GM23338 (cell line): ENCODE results near the gene RAD51B. TPM values are rescaled to one million over a fixed set of nuclear protein-coding genes. Genes with fewer than 3 reads are reported as not detected.

Source experiments
- ATAC-seq: fragments of 200-7000 bp; cut with Tn5 transposase; 3 replicates; pipeline ENCODE4 v1.9.1; 2020
- DNase-seq: peaks from one replicate; pipeline ENCODE4 v3.0.0-alpha.2; 2015; ENCODE audit warnings: low spot score
- H2AFZ ChIP-seq: fragments of 200-600 bp; sonication (generic); 2 replicates; pipeline ENCODE4 v1.8.0; 2016; ENCODE audit warnings: antibody characterized with exemption, mild to moderate bottlenecking, moderate library complexity
- H3F3A ChIP-seq: fragments of 200-600 bp; sonication (generic); replicated peaks from 2 replicates; pipeline ENCODE4 v1.8.0; 2017; ENCODE audit warnings: antibody characterized with exemption, mixed run types, low read depth
- H3K27ac ChIP-seq: fragments of 200-600 bp; sonication (generic); 2 replicates; pipeline ENCODE4 v1.6.1; 2016; ENCODE audit warnings: low read depth
- H3K27me3 ChIP-seq: fragments of 200-600 bp; sonication (generic); 2 replicates; pipeline ENCODE4 v1.8.0; 2016; ENCODE audit warnings: mild to moderate bottlenecking, mixed run types, moderate library complexity; ENCODE audit not compliant: insufficient read depth
- H3K36me3 ChIP-seq: fragments of 200-600 bp; sonication (generic); 2 replicates; pipeline ENCODE4 v1.8.0; 2016; ENCODE audit warnings: mild to moderate bottlenecking; ENCODE audit not compliant: insufficient read depth
- H3K4me1 ChIP-seq: fragments of 200-600 bp; sonication (generic); 2 replicates; pipeline ENCODE4 v1.8.0; 2016; ENCODE audit warnings: mild to moderate bottlenecking, moderate library complexity; ENCODE audit not compliant: insufficient read depth
- H3K4me2 ChIP-seq: fragments of 200-600 bp; sonication (generic); 2 replicates; pipeline ENCODE4 v1.7.1; 2017; ENCODE audit warnings: mixed run types
- H3K4me3 ChIP-seq: fragments of 200-600 bp; sonication (generic); 2 replicates; pipeline ENCODE4 v1.6.1; 2016; ENCODE audit warnings: mixed run types
- H3K79me2 ChIP-seq: fragments of 200-600 bp; sonication (generic); replicated peaks from 2 replicates; pipeline ENCODE4 v1.8.0; 2017; ENCODE audit warnings: mild to moderate bottlenecking; ENCODE audit not compliant: insufficient read depth
- H3K9me2 ChIP-seq: fragments of 200-600 bp; sonication (generic); 2 replicates; pipeline ENCODE4 v1.8.0; 2017; ENCODE audit not compliant: insufficient read depth
- H4K20me1 ChIP-seq: fragments of 200-600 bp; sonication (generic); replicated peaks from 2 replicates; pipeline ENCODE4 v1.8.0; 2017; ENCODE audit warnings: mild to moderate bottlenecking; ENCODE audit not compliant: insufficient read depth
- H3K27ac Mint-ChIP-seq: 2 replicates; pipeline ENCODE4 v1.8.0; 2020; ENCODE audit warnings: inconsistent platforms, mild to moderate bottlenecking, moderate library complexity, mixed read lengths
- H3K27me3 Mint-ChIP-seq: 3 replicates; pipeline ENCODE4 v1.8.0; 2022; ENCODE audit warnings: low read depth, mild to moderate bottlenecking, moderate library complexity, mixed read lengths, inconsistent platforms; ENCODE audit not compliant: insufficient read depth, poor library complexity
- H3K36me3 Mint-ChIP-seq: 3 replicates; pipeline ENCODE4 v1.8.0; 2021; ENCODE audit warnings: low read depth, mild to moderate bottlenecking, inconsistent platforms, moderate library complexity, mixed read lengths
- H3K4me1 Mint-ChIP-seq: 3 replicates; pipeline ENCODE4 v1.8.0; 2020; ENCODE audit warnings: mild to moderate bottlenecking, inconsistent platforms, mixed read lengths
- H3K4me3 Mint-ChIP-seq: 3 replicates; pipeline ENCODE4 v1.8.0; 2021; ENCODE audit warnings: moderate library complexity, mild to moderate bottlenecking, inconsistent platforms, mixed read lengths
- H3K9me3 Mint-ChIP-seq: 3 replicates; pipeline ENCODE4 v1.8.0; 2020; ENCODE audit warnings: moderate library complexity, mild to moderate bottlenecking, inconsistent platforms, mixed read lengths
- CREB1 ChIP-seq: fragments of 250-450 bp; sonication (Bioruptor Pico); IDR thresholded peaks from 2 replicates; pipeline ENCODE4 v1.5.0; 2020; ENCODE audit warnings: low read depth, mild to moderate bottlenecking, moderate library complexity
- EZH2 ChIP-seq: fragments of 200-600 bp; sonication (generic); IDR thresholded peaks from one replicate; pipeline ENCODE4 v1.8.0; 2017; ENCODE audit warnings: antibody characterized with exemption, mild to moderate bottlenecking, low read depth; ENCODE audit not compliant: unreplicated experiment
- EZH2phosphoT487 ChIP-seq: fragments of 200-600 bp; sonication (generic); IDR thresholded peaks from one replicate; pipeline ENCODE4 v1.8.1; 2018; ENCODE audit warnings: antibody characterized with exemption; ENCODE audit not compliant: unreplicated experiment
- JUNB ChIP-seq: IDR thresholded peaks from one replicate; pipeline ENCODE4 v1.6.1; 2016; ENCODE audit warnings: antibody characterized with exemption; ENCODE audit not compliant: unreplicated experiment
- NANOG ChIP-seq: IDR thresholded peaks from 2 replicates; pipeline ENCODE4 v1.6.1; 2016; ENCODE audit warnings: antibody characterized with exemption, borderline replicate concordance
- POLR2AphosphoS5 ChIP-seq: IDR thresholded peaks from 2 replicates; pipeline ENCODE4 v1.6.1; 2016; ENCODE audit warnings: antibody characterized with exemption, low read depth
- STAT1 ChIP-seq: IDR thresholded peaks from one replicate; pipeline ENCODE4 v1.6.1; 2016; ENCODE audit warnings: antibody characterized with exemption; ENCODE audit not compliant: unreplicated experiment
- ZNF331 ChIP-seq: fragments of 250-450 bp; sonication (Bioruptor Pico); IDR thresholded peaks from 2 replicates; pipeline ENCODE4 v1.5.0; 2020; ENCODE audit warnings: low read depth, mild to moderate bottlenecking, moderate library complexity
- polyA plus RNA-seq: library from polyadenylated mRNA; unstranded; fragments of >200 nt; fragmentation: Nextera tagmentation; extraction: Ambion mirVana; gene quantifications from 2 replicates; pipeline ENCODE4 v1.2.1, GENCODE V29; 2016
- total RNA-seq: library from RNA; depleted of rRNA; stranded (reverse); fragments of >200 nt; shearing (Covaris generic); gene quantifications from 2 replicates; pipeline ENCODE4 v1.2.3, GENCODE V29; 2014
- TF ChIP-seq, protein P1 (sequence below): IDR thresholded peaks from one replicate; pipeline ENCODE4 v1.6.1; 2018; ENCODE audit warnings: antibody characterized with exemption; ENCODE audit not compliant: unreplicated experiment
- TF ChIP-seq, protein P2 (sequence below): IDR thresholded peaks from 2 replicates; pipeline ENCODE4 v1.6.1; 2016; ENCODE audit warnings: antibody characterized with exemption
- TF ChIP-seq, protein P3 (sequence below): fragments of 250-450 bp; sonication (Bioruptor Pico); IDR thresholded peaks from 2 replicates; pipeline ENCODE4 v1.5.0; 2020; ENCODE audit warnings: mild to moderate bottlenecking, moderate library complexity

Gene RAD51B
- total and polyA plus RNA-seq, 2 experiments from 2014 or later: 15.7 to 29.1 TPM

DNA sequence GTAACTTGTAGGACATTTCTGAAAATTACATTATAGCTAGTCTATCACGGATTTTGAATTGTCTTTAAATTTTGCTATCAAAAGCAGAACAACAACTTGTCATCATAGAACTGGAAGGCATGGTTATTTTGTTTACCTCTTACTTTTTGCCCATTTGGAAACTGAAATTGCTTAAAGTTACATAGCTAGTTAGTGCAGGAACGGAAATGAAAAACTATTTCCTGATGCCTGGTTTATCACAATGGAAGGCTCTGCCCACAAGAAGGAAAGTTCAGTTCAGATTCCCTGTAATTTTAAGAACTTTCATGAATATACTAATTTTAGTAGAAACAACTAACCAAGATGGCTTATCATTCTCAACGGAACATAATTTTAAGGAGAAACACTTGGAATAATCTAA is 427.7 kb downstream of the RAD51B start:
- H4K20me1 ChIP-seq: no peaks in the 10 kb centered on the region
- H3K79me2 ChIP-seq: no peaks in the 10 kb centered on the region
- peaks cover 56% of the 10 kb centered on the region for H3K4me1 ChIP-seq
- no peaks in the 10 kb centered on the region for H3K27me3 Mint-ChIP-seq
- no peaks in the 10 kb centered on the region for H3K27me3 ChIP-seq
- H3K27ac ChIP-seq: no peak overlapping the region
- no peak overlapping the region for H2AFZ ChIP-seq
- no peaks in the 10 kb centered on the region for H3K36me3 Mint-ChIP-seq
- H3K9me3 Mint-ChIP-seq: no peaks in the 10 kb centered on the region
- no peaks in the 10 kb centered on the region for H3K36me3 ChIP-seq
- no peaks in the 10 kb centered on the region for H3K9me2 ChIP-seq
- no peaks in the 10 kb centered on the region; the same call in 1 of the 2 replicates for H3F3A ChIP-seq
- H3K27ac Mint-ChIP-seq: no peak overlapping the region
- ATAC-seq (no peak), DNase-seq (no peak)
- H3K4me3 Mint-ChIP-seq: no peak overlapping the region
- no peak overlapping the region for H3K4me3 ChIP-seq
- TF ChIP-seq STAT1 (no peak), JUNB (no peak), POLR2AphosphoS5 (no peak), NANOG (no peak), EZH2phosphoT487 (no peak), ZNF331 (CRISPR knock-in tag) (no peak), CREB1 (CRISPR knock-in tag) (no peak), EZH2 (no peak)
- TF ChIP-seq, protein P1, sequence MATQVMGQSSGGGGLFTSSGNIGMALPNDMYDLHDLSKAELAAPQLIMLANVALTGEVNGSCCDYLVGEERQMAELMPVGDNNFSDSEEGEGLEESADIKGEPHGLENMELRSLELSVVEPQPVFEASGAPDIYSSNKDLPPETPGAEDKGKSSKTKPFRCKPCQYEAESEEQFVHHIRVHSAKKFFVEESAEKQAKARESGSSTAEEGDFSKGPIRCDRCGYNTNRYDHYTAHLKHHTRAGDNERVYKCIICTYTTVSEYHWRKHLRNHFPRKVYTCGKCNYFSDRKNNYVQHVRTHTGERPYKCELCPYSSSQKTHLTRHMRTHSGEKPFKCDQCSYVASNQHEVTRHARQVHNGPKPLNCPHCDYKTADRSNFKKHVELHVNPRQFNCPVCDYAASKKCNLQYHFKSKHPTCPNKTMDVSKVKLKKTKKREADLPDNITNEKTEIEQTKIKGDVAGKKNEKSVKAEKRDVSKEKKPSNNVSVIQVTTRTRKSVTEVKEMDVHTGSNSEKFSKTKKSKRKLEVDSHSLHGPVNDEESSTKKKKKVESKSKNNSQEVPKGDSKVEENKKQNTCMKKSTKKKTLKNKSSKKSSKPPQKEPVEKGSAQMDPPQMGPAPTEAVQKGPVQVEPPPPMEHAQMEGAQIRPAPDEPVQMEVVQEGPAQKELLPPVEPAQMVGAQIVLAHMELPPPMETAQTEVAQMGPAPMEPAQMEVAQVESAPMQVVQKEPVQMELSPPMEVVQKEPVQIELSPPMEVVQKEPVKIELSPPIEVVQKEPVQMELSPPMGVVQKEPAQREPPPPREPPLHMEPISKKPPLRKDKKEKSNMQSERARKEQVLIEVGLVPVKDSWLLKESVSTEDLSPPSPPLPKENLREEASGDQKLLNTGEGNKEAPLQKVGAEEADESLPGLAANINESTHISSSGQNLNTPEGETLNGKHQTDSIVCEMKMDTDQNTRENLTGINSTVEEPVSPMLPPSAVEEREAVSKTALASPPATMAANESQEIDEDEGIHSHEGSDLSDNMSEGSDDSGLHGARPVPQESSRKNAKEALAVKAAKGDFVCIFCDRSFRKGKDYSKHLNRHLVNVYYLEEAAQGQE: no peak
- TF ChIP-seq, protein P2, sequence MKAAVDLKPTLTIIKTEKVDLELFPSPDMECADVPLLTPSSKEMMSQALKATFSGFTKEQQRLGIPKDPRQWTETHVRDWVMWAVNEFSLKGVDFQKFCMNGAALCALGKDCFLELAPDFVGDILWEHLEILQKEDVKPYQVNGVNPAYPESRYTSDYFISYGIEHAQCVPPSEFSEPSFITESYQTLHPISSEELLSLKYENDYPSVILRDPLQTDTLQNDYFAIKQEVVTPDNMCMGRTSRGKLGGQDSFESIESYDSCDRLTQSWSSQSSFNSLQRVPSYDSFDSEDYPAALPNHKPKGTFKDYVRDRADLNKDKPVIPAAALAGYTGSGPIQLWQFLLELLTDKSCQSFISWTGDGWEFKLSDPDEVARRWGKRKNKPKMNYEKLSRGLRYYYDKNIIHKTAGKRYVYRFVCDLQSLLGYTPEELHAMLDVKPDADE: no peak
- TF ChIP-seq, protein P3, sequence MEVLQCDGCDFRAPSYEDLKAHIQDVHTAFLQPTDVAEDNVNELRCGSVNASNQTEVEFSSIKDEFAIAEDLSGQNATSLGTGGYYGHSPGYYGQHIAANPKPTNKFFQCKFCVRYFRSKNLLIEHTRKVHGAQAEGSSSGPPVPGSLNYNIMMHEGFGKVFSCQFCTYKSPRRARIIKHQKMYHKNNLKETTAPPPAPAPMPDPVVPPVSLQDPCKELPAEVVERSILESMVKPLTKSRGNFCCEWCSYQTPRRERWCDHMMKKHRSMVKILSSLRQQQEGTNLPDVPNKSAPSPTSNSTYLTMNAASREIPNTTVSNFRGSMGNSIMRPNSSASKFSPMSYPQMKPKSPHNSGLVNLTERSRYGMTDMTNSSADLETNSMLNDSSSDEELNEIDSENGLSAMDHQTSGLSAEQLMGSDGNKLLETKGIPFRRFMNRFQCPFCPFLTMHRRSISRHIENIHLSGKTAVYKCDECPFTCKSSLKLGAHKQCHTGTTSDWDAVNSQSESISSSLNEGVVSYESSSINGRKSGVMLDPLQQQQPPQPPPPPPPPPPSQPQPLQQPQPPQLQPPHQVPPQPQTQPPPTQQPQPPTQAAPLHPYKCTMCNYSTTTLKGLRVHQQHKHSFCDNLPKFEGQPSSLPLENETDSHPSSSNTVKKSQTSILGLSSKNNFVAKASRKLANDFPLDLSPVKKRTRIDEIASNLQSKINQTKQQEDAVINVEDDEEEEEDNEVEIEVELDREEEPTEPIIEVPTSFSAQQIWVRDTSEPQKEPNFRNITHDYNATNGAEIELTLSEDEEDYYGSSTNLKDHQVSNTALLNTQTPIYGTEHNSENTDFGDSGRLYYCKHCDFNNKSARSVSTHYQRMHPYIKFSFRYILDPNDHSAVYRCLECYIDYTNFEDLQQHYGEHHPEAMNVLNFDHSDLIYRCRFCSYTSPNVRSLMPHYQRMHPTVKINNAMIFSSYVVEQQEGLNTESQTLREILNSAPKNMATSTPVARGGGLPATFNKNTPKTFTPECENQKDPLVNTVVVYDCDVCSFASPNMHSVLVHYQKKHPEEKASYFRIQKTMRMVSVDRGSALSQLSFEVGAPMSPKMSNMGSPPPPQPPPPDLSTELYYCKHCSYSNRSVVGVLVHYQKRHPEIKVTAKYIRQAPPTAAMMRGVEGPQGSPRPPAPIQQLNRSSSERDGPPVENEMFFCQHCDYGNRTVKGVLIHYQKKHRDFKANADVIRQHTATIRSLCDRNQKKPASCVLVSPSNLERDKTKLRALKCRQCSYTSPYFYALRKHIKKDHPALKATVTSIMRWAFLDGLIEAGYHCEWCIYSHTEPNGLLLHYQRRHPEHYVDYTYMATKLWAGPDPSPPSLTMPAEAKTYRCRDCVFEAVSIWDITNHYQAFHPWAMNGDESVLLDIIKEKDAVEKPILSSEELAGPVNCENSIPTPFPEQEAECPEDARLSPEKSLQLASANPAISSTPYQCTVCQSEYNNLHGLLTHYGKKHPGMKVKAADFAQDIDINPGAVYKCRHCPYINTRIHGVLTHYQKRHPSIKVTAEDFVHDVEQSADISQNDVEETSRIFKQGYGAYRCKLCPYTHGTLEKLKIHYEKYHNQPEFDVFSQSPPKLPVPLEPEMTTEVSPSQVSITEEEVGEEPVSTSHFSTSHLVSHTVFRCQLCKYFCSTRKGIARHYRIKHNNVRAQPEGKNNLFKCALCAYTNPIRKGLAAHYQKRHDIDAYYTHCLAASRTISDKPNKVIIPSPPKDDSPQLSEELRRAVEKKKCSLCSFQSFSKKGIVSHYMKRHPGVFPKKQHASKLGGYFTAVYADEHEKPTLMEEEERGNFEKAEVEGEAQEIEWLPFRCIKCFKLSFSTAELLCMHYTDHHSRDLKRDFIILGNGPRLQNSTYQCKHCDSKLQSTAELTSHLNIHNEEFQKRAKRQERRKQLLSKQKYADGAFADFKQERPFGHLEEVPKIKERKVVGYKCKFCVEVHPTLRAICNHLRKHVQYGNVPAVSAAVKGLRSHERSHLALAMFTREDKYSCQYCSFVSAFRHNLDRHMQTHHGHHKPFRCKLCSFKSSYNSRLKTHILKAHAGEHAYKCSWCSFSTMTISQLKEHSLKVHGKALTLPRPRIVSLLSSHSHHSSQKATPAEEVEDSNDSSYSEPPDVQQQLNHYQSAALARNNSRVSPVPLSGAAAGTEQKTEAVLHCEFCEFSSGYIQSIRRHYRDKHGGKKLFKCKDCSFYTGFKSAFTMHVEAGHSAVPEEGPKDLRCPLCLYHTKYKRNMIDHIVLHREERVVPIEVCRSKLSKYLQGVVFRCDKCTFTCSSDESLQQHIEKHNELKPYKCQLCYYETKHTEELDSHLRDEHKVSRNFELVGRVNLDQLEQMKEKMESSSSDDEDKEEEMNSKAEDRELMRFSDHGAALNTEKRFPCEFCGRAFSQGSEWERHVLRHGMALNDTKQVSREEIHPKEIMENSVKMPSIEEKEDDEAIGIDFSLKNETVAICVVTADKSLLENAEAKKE (CRISPR knock-in tag): no peak
- peak overlapping the region; percentile 40 for H3K4me2 ChIP-seq
- peaks cover 72% of the 10 kb centered on the region for H3K4me1 Mint-ChIP-seq
